HCT116 (cell line): ENCODE results near the gene NELL1. TPM values are rescaled to one million over a fixed set of nuclear protein-coding genes. Genes with fewer than 3 reads are reported as not detected.

Experiments used
- ATAC-seq: fragments of 200-7000 bp; cut with Tn5 transposase; 2 replicates; pipeline ENCODE4 v1.9.1; 2020; ENCODE audit warnings: mild to moderate bottlenecking, moderate library complexity
- BruUV-seq: library from RNA; stranded (reverse); fragments of 400-500 nt; replicated peaks from 2 replicates; lab custom pipeline; 2021; lab: Mats Ljungman, UMichigan
- CTCF ChIA-PET: fragments of 300-600 bp; sonication (Branson Sonifier 250); formaldehyde crosslinking; loops from one replicate; lab custom pipeline; 2021; ENCODE audit warnings: antibody characterized with exemption; lab: Charles Lee
- POLR2A ChIA-PET: fragments of 300-600, 350-600 bp; sonication (Branson Sonifier 250); formaldehyde crosslinking; loops from one replicate; lab custom pipeline; 2021; ENCODE audit warnings: antibody characterized with exemption; lab: Charles Lee
- RAD21 ChIA-PET, 2 experiments: fragments of 300-600 bp; sonication (Branson Sonifier 250); formaldehyde crosslinking; loops; one replicate each; lab custom pipeline; 2023; ENCODE audit warnings: low total read pairs in 2 of 2; ENCODE audit not compliant: uncharacterized antibody in 2 of 2, unreplicated experiment in 2 of 2, low non-redundant PET in 1 of 2; lab: Charles Lee
- DNase-seq: peaks from one replicate; pipeline ENCODE4 v3.0.0-alpha.2; 2010; ENCODE audit warnings: low read depth, low spot score
- H2AFZ ChIP-seq: fragments of 200-600 bp; shearing (Covaris generic), sonication (generic); 2 replicates; pipeline ENCODE4 v1.6.1; 2017; ENCODE audit warnings: low read depth, mixed run types, mixed read lengths, antibody characterized with exemption, low read length; ENCODE audit not compliant: poor library complexity, severe bottlenecking
- H3K27ac ChIP-seq: 2 replicates; pipeline ENCODE4 v1.5.1; 2012; ENCODE audit warnings: low read depth, low read length
- H3K27me3 ChIP-seq: fragments of 200-600 bp; sonication (generic); 2 replicates; pipeline ENCODE4 v1.6.1; 2016; ENCODE audit warnings: mixed run types, low read length, mixed read lengths; ENCODE audit not compliant: insufficient read depth
- H3K36me3 ChIP-seq, 2 experiments: fragments of 200-500 bp in 1 of 2; fragments of 200-600 bp in 1 of 2; sonication (Bioruptor generic) in 1 of 2; sonication (generic) in 1 of 2; 2 replicates each; pipeline versions ENCODE4 v1.5.1 to v1.6.1; 2014 to 2016; ENCODE audit warnings: low read length in 2 of 2, inconsistent platforms in 1 of 2, mixed read lengths in 1 of 2, mixed run types in 1 of 2; ENCODE audit not compliant: insufficient read depth in 2 of 2, control insufficient read depth in 1 of 2
- H3K4me1 ChIP-seq, 2 experiments: fragments of 200-600 bp in 1 of 2; sonication (generic) in 1 of 2; 2 replicates each; pipeline versions ENCODE4 v1.5.1 to v1.6.1; 2012 to 2017; ENCODE audit warnings: low read length in 2 of 2, inconsistent platforms in 1 of 2, mild to moderate bottlenecking in 1 of 2, mixed read lengths in 1 of 2, mixed run types in 1 of 2, moderate library complexity in 1 of 2; ENCODE audit not compliant: insufficient read depth in 2 of 2, control insufficient read depth in 1 of 2
- H3K4me2 ChIP-seq: fragments of 200-600 bp; sonication (generic); 2 replicates; pipeline ENCODE4 v1.6.1; 2017; ENCODE audit warnings: mixed run types, low read length, mixed read lengths
- H3K4me3 ChIP-seq, 2 experiments: fragments of 200-600 bp in 1 of 2; sonication (generic) in 1 of 2; replicated peaks in 1 of 2; 2 replicates each; pipeline ENCODE4 v1.5.1; 2011 to 2016; ENCODE audit warnings: low read length in 2 of 2, control low read depth in 1 of 2, low read depth in 1 of 2, mild to moderate bottlenecking in 1 of 2, mixed read lengths in 1 of 2, mixed run types in 1 of 2
- H3K79me2 ChIP-seq: fragments of 200-600 bp; sonication (generic); 2 replicates; pipeline ENCODE4 v1.6.1; 2017; ENCODE audit warnings: mild to moderate bottlenecking, mixed run types, low read length, moderate library complexity, mixed read lengths; ENCODE audit not compliant: insufficient read depth
- H3K9ac ChIP-seq: fragments of 200-600 bp; sonication (generic); 2 replicates; pipeline ENCODE4 v1.6.1; 2016; ENCODE audit warnings: low read length, mixed read lengths
- H3K9me2 ChIP-seq: fragments of 200-600 bp; sonication (generic), shearing (Covaris generic); 2 replicates; pipeline ENCODE4 v1.6.1; 2017; ENCODE audit warnings: mixed run types, mild to moderate bottlenecking, moderate library complexity; ENCODE audit not compliant: insufficient read depth
- H3K9me3 ChIP-seq, 2 experiments: fragments of 200-500 bp in 1 of 2; fragments of 200-600 bp in 1 of 2; sonication (Bioruptor generic) in 1 of 2; sonication (generic) in 1 of 2; 2 replicates each; pipeline ENCODE4 v1.6.1; 2014 to 2017; ENCODE audit warnings: low read length in 2 of 2, mixed read lengths in 2 of 2, inconsistent platforms in 1 of 2, low read depth in 1 of 2, mild to moderate bottlenecking in 1 of 2, mixed run types in 1 of 2, moderate library complexity in 1 of 2; ENCODE audit not compliant: control insufficient read depth in 1 of 2, insufficient read depth in 1 of 2
- H4K20me1 ChIP-seq: fragments of 200-600 bp; sonication (generic), shearing (Covaris generic); 2 replicates; pipeline ENCODE4 v1.6.1; 2017; ENCODE audit warnings: mixed run types, mild to moderate bottlenecking, moderate library complexity; ENCODE audit not compliant: insufficient read depth
- CEBPB ChIP-seq: IDR thresholded peaks from 2 replicates; pipeline ENCODE4 v1.6.1; 2012; ENCODE audit warnings: low read depth
- ELF1 ChIP-seq: IDR thresholded peaks from 2 replicates; pipeline ENCODE4 v1.6.1; 2012; ENCODE audit warnings: low read depth, borderline replicate concordance
- EZH2phosphoT487 ChIP-seq: fragments of 200-600 bp; IDR thresholded peaks from 2 replicates; pipeline ENCODE4 v1.6.1; 2018; ENCODE audit warnings: antibody characterized with exemption, borderline replicate concordance
- FOSL1 ChIP-seq: IDR thresholded peaks from 2 replicates; pipeline ENCODE4 v1.6.1; 2012; ENCODE audit warnings: low read depth
- MAX ChIP-seq: IDR thresholded peaks from 2 replicates; pipeline ENCODE4 v1.6.1; 2012
- POLR2A ChIP-seq: IDR thresholded peaks from 2 replicates; pipeline ENCODE4 v1.7.0; 2011; ENCODE audit warnings: borderline replicate concordance; ENCODE audit not compliant: insufficient read depth, insufficient read length; ENCODE audit errors: extremely low read depth
- RAD21 ChIP-seq: IDR thresholded peaks from 2 replicates; pipeline ENCODE4 v1.6.1; 2012; ENCODE audit warnings: low read depth, mild to moderate bottlenecking
- SIN3A ChIP-seq: IDR thresholded peaks from 2 replicates; pipeline ENCODE4 v1.6.1; 2012; ENCODE audit warnings: low read depth
- SP1 ChIP-seq: IDR thresholded peaks from 2 replicates; pipeline ENCODE4 v1.6.1; 2012; ENCODE audit warnings: low read depth
- SRF ChIP-seq: IDR thresholded peaks from 2 replicates; pipeline ENCODE4 v1.6.1; 2012; ENCODE audit warnings: low read depth
- ZBTB33 ChIP-seq: IDR thresholded peaks from 2 replicates; pipeline ENCODE4 v1.6.1; 2011; ENCODE audit warnings: mild to moderate bottlenecking, low read length, moderate library complexity; ENCODE audit not compliant: insufficient replicate concordance; ENCODE audit errors: extremely low read depth
- ZFX ChIP-seq: fragments of 450-650 bp; IDR thresholded peaks from 2 replicates; pipeline ENCODE4 v1.6.1; 2017
- ZNF274 ChIP-seq: fragments of 200-500 bp; sonication (Bioruptor generic); IDR thresholded peaks from 2 replicates; pipeline ENCODE4 v1.6.1; 2014; ENCODE audit warnings: mild to moderate bottlenecking, low read depth, low read length, inconsistent platforms
- intact Hi-C: fragments of 100-400 bp; cut with micrococcal nuclease; formaldehyde crosslinking; loops from 2 replicates; pipeline ENCODE4 v1.10.0; 2022
- total RNA-seq: library from RNA; stranded (reverse); gene quantifications from one replicate; pipeline ENCODE4 v1.2.1, GENCODE V29; 2021; ENCODE audit not compliant: unreplicated experiment
- TF ChIP-seq, protein P1 (sequence below): IDR thresholded peaks from 2 replicates; pipeline ENCODE4 v1.6.1; 2012; ENCODE audit warnings: low read depth

Gene NELL1
- total RNA-seq, 1 experiment from 2014 or later = not detected

- Histone ChIP-seq H3K36me3 (no peaks in the 10 kb centered on the region), H3K4me2 (no peak overlapping the region), H3K79me2 (no peaks in the 10 kb centered on the region), H3K9ac (no peak overlapping the region)
- RAD21 ChIA-PET = no interaction called here
- TF ChIP-seq RAD21 (no peak), ZBTB33 (no peak), MAX (no peak), ZFX (no peak), SP1 (no peak), ELF1 (no peak), FOSL1 (no peak), CEBPB (no peak), POLR2A (no peak), ZNF274 (no peak), SIN3A (no peak), SRF (no peak), EZH2phosphoT487 (no peak)
- TF ChIP-seq, protein P1, sequence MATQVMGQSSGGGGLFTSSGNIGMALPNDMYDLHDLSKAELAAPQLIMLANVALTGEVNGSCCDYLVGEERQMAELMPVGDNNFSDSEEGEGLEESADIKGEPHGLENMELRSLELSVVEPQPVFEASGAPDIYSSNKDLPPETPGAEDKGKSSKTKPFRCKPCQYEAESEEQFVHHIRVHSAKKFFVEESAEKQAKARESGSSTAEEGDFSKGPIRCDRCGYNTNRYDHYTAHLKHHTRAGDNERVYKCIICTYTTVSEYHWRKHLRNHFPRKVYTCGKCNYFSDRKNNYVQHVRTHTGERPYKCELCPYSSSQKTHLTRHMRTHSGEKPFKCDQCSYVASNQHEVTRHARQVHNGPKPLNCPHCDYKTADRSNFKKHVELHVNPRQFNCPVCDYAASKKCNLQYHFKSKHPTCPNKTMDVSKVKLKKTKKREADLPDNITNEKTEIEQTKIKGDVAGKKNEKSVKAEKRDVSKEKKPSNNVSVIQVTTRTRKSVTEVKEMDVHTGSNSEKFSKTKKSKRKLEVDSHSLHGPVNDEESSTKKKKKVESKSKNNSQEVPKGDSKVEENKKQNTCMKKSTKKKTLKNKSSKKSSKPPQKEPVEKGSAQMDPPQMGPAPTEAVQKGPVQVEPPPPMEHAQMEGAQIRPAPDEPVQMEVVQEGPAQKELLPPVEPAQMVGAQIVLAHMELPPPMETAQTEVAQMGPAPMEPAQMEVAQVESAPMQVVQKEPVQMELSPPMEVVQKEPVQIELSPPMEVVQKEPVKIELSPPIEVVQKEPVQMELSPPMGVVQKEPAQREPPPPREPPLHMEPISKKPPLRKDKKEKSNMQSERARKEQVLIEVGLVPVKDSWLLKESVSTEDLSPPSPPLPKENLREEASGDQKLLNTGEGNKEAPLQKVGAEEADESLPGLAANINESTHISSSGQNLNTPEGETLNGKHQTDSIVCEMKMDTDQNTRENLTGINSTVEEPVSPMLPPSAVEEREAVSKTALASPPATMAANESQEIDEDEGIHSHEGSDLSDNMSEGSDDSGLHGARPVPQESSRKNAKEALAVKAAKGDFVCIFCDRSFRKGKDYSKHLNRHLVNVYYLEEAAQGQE = no peak
- TF ChIP-seq, all 23 proteins: peak for 0
- H3K4me3 ChIP-seq = no peak overlapping the region
- no peaks in the 10 kb centered on the region for H3K9me2 ChIP-seq
- H3K27me3 ChIP-seq = no peaks in the 10 kb centered on the region
- H3K27ac ChIP-seq = no peak overlapping the region
- DNase-seq (no peak), ATAC-seq (no peak)
- ChIA-PET POLR2A (no interaction called here), CTCF (no interaction called here)
- H2AFZ ChIP-seq = no peak overlapping the region
- H3K4me1 ChIP-seq = no peaks in the 10 kb centered on the region
- intact Hi-C loops = no loop called here
- no TSS peak for BruUV-seq
- H4K20me1 ChIP-seq = no peaks in the 10 kb centered on the region
- H3K9me3 ChIP-seq = no peaks in the 10 kb centered on the region; a peak in 1 of 4 replicates
These were observed 155.4 kb downstream of the NELL1 start for GRCh38 chr11:20824773-20825172.
